GM04503 (cell line): ENCODE measurements around the gene LRP8.
"Not testable (repeated sequence)": the region's sequence is repeated elsewhere in the genome, so short reads cannot be mapped to it uniquely, and the experiment has no call there.

ENCODE experiments used
- DNase-seq: peaks from one replicate; pipeline ENCODE4 v3.0.0-alpha.2; 2012; ENCODE audit warnings: low read depth

Gene LRP8

GRCh38 chr1:53207726-53208125 is 120.1 kb downstream of the LRP8 start:
- no peak for DNase-seq

- DNase-seq = no peak
These were observed 121.0 kb downstream of the LRP8 start for GRCh38 chr1:53206735-53207379.

GRCh38 chr1:53206083-53206685 is 121.7 kb downstream of the LRP8 start:
- not testable (repeated sequence) for DNase-seq

- DNase-seq = not testable (repeated sequence)
These were observed 122.4 kb downstream of the LRP8 start for GRCh38 chr1:53205496-53205895.

- no peak for DNase-seq
These were observed 124.4 kb downstream of the LRP8 start for GRCh38 chr1:53203466-53203865.

- no peak for DNase-seq
These were observed 129.6 kb downstream of the LRP8 start for GRCh38 chr1:53198241-53198651.

GRCh38 chr1:53197291-53198200 is 130.3 kb downstream of the LRP8 start:
- DNase-seq = no peak

GRCh38 chr1:53196485-53197290 is 131.2 kb downstream of the LRP8 start, which contains the start of gene CPT2:
TSS of gene CPT2 (plus strand) at chr1:53196824. CDS start at chr1:53196944, 120 bp downstream.
- no peak for DNase-seq

GRCh38 chr1:53196017-53196484 is 131.8 kb downstream of the LRP8 start:
- no peak for DNase-seq

- no peak for DNase-seq
These were observed 132.4 kb downstream of the LRP8 start for GRCh38 chr1:53195246-53196016.
